A673 (cell line): ENCODE measurements around the gene ATE1.

Experiments
- CTCF ChIP-seq: fragments of 300-800, 200-600 bp; sonication (generic); conservative IDR thresholded peaks from 2 replicates; pipeline ENCODE4 v1.5.1; 2017; ENCODE audit warnings: low read depth, mild to moderate bottlenecking, antibody characterized with exemption, low read length, moderate library complexity, mixed read lengths
- EZH2 ChIP-seq: fragments of 200-600 bp; sonication (generic); IDR thresholded peaks from 2 replicates; pipeline ENCODE4 v1.6.1; 2017; ENCODE audit warnings: borderline replicate concordance, low read depth, mild to moderate bottlenecking, mixed read lengths, antibody characterized with exemption, low read length; ENCODE audit not compliant: poor library complexity, severe bottlenecking

DNA sequence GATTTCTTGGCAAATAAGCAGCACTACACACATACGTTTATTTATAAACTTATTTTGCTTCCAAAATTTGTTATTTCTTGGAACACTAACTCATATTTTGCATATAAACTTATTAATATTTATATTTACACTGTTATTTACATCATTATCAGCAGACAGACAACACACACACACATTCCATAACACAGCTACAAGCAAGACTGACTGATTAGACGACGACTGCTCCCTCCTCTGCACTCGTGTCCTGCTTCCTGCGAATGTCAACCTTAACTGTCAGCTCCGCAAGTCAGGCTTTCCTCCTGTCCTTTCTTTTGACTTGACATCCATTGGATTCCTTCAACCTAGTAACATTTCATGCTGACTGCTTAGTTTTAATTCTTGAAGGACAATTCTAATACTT lies 96.6 kb downstream of the ATE1 start:
- TF ChIP-seq CTCF = no peak
- no peak for TF ChIP-seq EZH2
